Lung (tissue), 12 donors: ENCODE results near the gene KLK5. TPM values are rescaled to one million over a fixed set of nuclear protein-coding genes. Genes with fewer than 3 reads are reported as not detected.

ENCODE experiments used
- ATAC-seq: fragments of 200-7000 bp; cut with Tn5 transposase; one replicate; pipeline ENCODE4 v1.9.1; 2020; ENCODE audit warnings: moderate number of reproducible peaks; ENCODE audit not compliant: insufficient read depth, low FRiP score
- DNase-seq, 3 donors: peaks; one replicate each; pipeline ENCODE4 v3.0.0-alpha.2; 2013 to 2017
- H3K27ac ChIP-seq, 2 donors: one replicate each; pipeline ENCODE4 v1.5.1; 2013; ENCODE audit warnings: mild to moderate bottlenecking in 2 of 2, moderate library complexity in 2 of 2, control low read depth in 1 of 2, inconsistent platforms in 1 of 2, low read depth in 1 of 2, low read length in 1 of 2
- H3K27me3 ChIP-seq, 3 donors: one replicate each; pipeline ENCODE4 v1.5.1; 2013; ENCODE audit warnings: low read length in 2 of 3; ENCODE audit not compliant: control insufficient read depth in 3 of 3, insufficient read depth in 3 of 3
- H3K36me3 ChIP-seq, 4 donors: one replicate each; pipeline ENCODE4 v1.5.1; 2013; ENCODE audit warnings: low read length in 4 of 4, mild to moderate bottlenecking in 1 of 4, moderate library complexity in 1 of 4; ENCODE audit not compliant: control insufficient read depth in 4 of 4, insufficient read depth in 4 of 4
- H3K4me1 ChIP-seq, 5 donors: one replicate each; pipeline ENCODE4 v1.5.1; 2013; ENCODE audit warnings: low read length in 5 of 5, mild to moderate bottlenecking in 2 of 5, moderate library complexity in 1 of 5; ENCODE audit not compliant: control insufficient read depth in 5 of 5, insufficient read depth in 5 of 5
- H3K4me3 ChIP-seq: one replicate; pipeline ENCODE4 v1.5.1; 2013; ENCODE audit warnings: mild to moderate bottlenecking, control low read depth, moderate library complexity
- H3K9ac ChIP-seq, 2 donors: one replicate each; pipeline ENCODE4 v1.5.1; 2013; ENCODE audit warnings: low read length in 2 of 2, control low read depth in 1 of 2; ENCODE audit not compliant: insufficient read depth in 1 of 2
- H3K9me3 ChIP-seq, 4 donors: one replicate each; pipeline ENCODE4 v1.5.1; 2013; ENCODE audit warnings: low read length in 3 of 4, mild to moderate bottlenecking in 1 of 4, moderate library complexity in 1 of 4; ENCODE audit not compliant: control insufficient read depth in 4 of 4, insufficient read depth in 3 of 4
- CTCF ChIP-seq: IDR thresholded peaks from 2 replicates; pipeline ENCODE4 v1.5.1; 2012; ENCODE audit warnings: mild to moderate bottlenecking; ENCODE audit errors: control extremely low read depth, extremely low read depth
- WGBS, 2 donors: extraction: QIAGEN DNeasy Blood & Tissue Kit; methylation state at CpG; one replicate each; pipeline ENCODE4 v1.1.7; 2013; 5-methylcytosine and 5-hydroxymethylcytosine counted together
- polyA plus RNA-seq, 2 donors: library from polyadenylated mRNA; stranded (reverse); fragments of 200-250 nt; gene quantifications; one replicate each; pipeline ENCODE4 v1.2.1, GENCODE V29; 2013
- total RNA-seq, 2 donors: library from RNA; depleted of rRNA in 1 of 2; stranded (reverse); fragments of >200 nt in 1 of 2; gene quantifications; one replicate each; pipeline ENCODE4 v1.2.1, GENCODE V29; 2014 to 2021
- donor health status: control.
- donor health status: control.
- donor health status: Bipolar disorder and iron deficiency.
- donor health status: healthy.
- donor health status: DM: yes; HTN: yes; CAD: no.

KLK5 gene
- total and polyA plus RNA-seq, 4 donors = 0.06 to 0.60 TPM; not detected in 2

- WGBS, 2 donors = 73 to 84% methylated on average over 4 of the region's 4 CpGs
Observed at GRCh38 chr19:50982186-50982585, 29.3 kb upstream of the KLK5 start.

GRCh38 chr19:50981587-50982146, 28.8 kb upstream of the KLK5 start:
- Histone ChIP-seq H3K4me3 (no peak overlapping the region), H3K27me3 (peaks cover 0 to 9% (median 2%) of the 10 kb centered on the region in 3 donors), H3K36me3 (no peaks in the 10 kb centered on the region), H3K27ac (no peak overlapping the region), H3K9me3 (peaks cover 0 to 4% (median 0%) of the 10 kb centered on the region in 4 donors), H3K9ac (no peak overlapping the region), H3K4me1 (no peaks in the 10 kb centered on the region)
- DNase-seq (no peak), ATAC-seq (no peak)
- no peak for TF ChIP-seq CTCF
- WGBS, 2 donors = 48 to 66% methylated on average over 11 of the region's 11 CpGs

More at GRCh38 chr19:50982186-50982585, 29.3 kb upstream of the KLK5 start:
- H3K4me1 ChIP-seq = no peaks in the 10 kb centered on the region
- no peak overlapping the region for H3K4me3 ChIP-seq
- H3K9me3 ChIP-seq = peaks cover 0 to 4% (median 0%) of the 10 kb centered on the region in 4 donors
- no peak for ATAC-seq
- no peak for DNase-seq
- no peak overlapping the region for H3K9ac ChIP-seq
- no peak for TF ChIP-seq CTCF
- H3K27me3 ChIP-seq = peaks cover 0 to 9% (median 2%) of the 10 kb centered on the region in 3 donors
- H3K36me3 ChIP-seq = no peaks in the 10 kb centered on the region
- H3K27ac ChIP-seq = no peak overlapping the region

GRCh38 chr19:50980208-50980607, 27.4 kb upstream of the KLK5 start:
- H3K9ac ChIP-seq = no peak overlapping the region
- no peak overlapping the region for H3K27ac ChIP-seq
- WGBS, 2 donors = 59 to 84% methylated on average over 13 of the region's 13 CpGs
- no peaks in the 10 kb centered on the region for H3K36me3 ChIP-seq
- DNase-seq (no peak), ATAC-seq (no peak)
- peaks cover 0 to 9% (median 2%) of the 10 kb centered on the region in 3 donors for H3K27me3 ChIP-seq
- no peak for TF ChIP-seq CTCF
- no peak overlapping the region for H3K4me3 ChIP-seq
- H3K9me3 ChIP-seq = peaks cover 0 to 1% (median 0%) of the 10 kb centered on the region in 4 donors
- peaks cover 0 to 3% (median 0%) of the 10 kb centered on the region in 5 donors for H3K4me1 ChIP-seq

GRCh38 chr19:50979758-50980157, 26.9 kb upstream of the KLK5 start:
- no peak for TF ChIP-seq CTCF
- Histone ChIP-seq H3K4me1 (peaks cover 0 to 3% (median 0%) of the 10 kb centered on the region in 5 donors), H3K36me3 (no peaks in the 10 kb centered on the region), H3K4me3 (no peak overlapping the region), H3K27me3 (peaks cover 0 to 9% (median 2%) of the 10 kb centered on the region in 3 donors), H3K27ac (no peak overlapping the region), H3K9me3 (peaks cover 0 to 1% (median 0%) of the 10 kb centered on the region in 4 donors), H3K9ac (no peak overlapping the region)
- no peak for DNase-seq
- WGBS, 2 donors = 42 to 57% methylated on average over 8 of the region's 8 CpGs
- no peak for ATAC-seq
